Adrenal gland (tissue), 12 donors: ENCODE data around the gene CHIC2. TPM values are rescaled to one million over a fixed set of nuclear protein-coding genes. Genes with fewer than 3 reads are reported as not detected.
A peak's percentile ranks its signal among the peaks of the same experiment; 100 is the strongest.

Experiments
- DNase-seq, 7 donors: peaks; one replicate each; pipeline ENCODE4 v3.0.0-alpha.2; 2019 to 2020
- H3K27ac ChIP-seq, 5 donors: fragments of 200-600 bp; sonication (generic) in 4 of 5; 1 replicate in 3 of 5; 2 replicates in 2 of 5; pipeline versions ENCODE4 v1.5.1 to v1.8.0; 2016 to 2020; ENCODE audit warnings: mild to moderate bottlenecking in 1 of 5
- H3K27me3 ChIP-seq: fragments of 200-600 bp; 2 replicates; pipeline ENCODE4 v1.8.0; 2021
- H3K36me3 ChIP-seq, 2 donors: fragments of 200-600 bp; replicated peaks in 1 of 2; 1 replicate in 1 of 2; 2 replicates in 1 of 2; pipeline versions ENCODE4 v1.5.1 to v1.8.0; 2018 to 2022
- H3K4me1 ChIP-seq, 2 donors: fragments of 200-600 bp; replicated peaks in 1 of 2; 1 replicate in 1 of 2; 2 replicates in 1 of 2; pipeline versions ENCODE4 v1.5.1 to v1.8.0; 2018 to 2021
- H3K4me3 ChIP-seq, 4 donors: fragments of 200-600 bp; sonication (generic) in 3 of 4; one replicate each; pipeline ENCODE4 v1.5.1; 2016 to 2018
- H3K9me3 ChIP-seq, 3 donors: fragments of 200-600 bp; sonication (generic) in 1 of 3; replicated peaks in 1 of 3; 1 replicate in 2 of 3; 2 replicates in 1 of 3; pipeline versions ENCODE4 v1.5.1 to v1.8.0; 2016 to 2021
- CTCF ChIP-seq, 6 experiments: fragments of 450-650 bp in 4 of 6; fragments of 200-600 bp in 2 of 6; sonication (generic) in 1 of 6; IDR thresholded peaks; 1 replicate in 5 of 6; 2 replicates in 1 of 6; pipeline versions ENCODE4 v1.5.1 to v1.8.0; 2016 to 2021; ENCODE audit warnings: antibody characterized with exemption in 6 of 6, mild to moderate bottlenecking in 2 of 6, moderate library complexity in 1 of 6
- POLR2A ChIP-seq, 2 donors: fragments of 450-650 bp; IDR thresholded peaks; one replicate each; pipeline ENCODE4 v1.6.1; 2017; ENCODE audit warnings: antibody characterized with exemption in 2 of 2, mild to moderate bottlenecking in 2 of 2, moderate library complexity in 1 of 2
- WGBS, 4 donors: extraction: QIAGEN DNeasy Blood & Tissue Kit in 2 of 4; methylation state at CpG; one replicate each; pipeline versions ENCODE4 v1.1.5 to v1.1.7; 2013 to 2017; 5-methylcytosine and 5-hydroxymethylcytosine counted together
- intact Hi-C, 2 donors: fragments of 100-400 bp; cut with DNase I; formaldehyde crosslinking; loops; one replicate each; pipeline versions ENCODE4 v1.14.1 to v1.15.0; 2022 to 2023
- polyA plus RNA-seq, 3 donors: library from polyadenylated mRNA; stranded (reverse); fragments of 200-250 nt in 2 of 3; fragments of 350-450 nt in 1 of 3; fragmentation: Illumina TruSeq in 1 of 3; extraction: RNeasy Lipid Tissue Mini Kit (QIAGEN cat#74804) in 1 of 3; gene quantifications; one replicate each; pipeline ENCODE4 v1.2.3, GENCODE V29; 2013 to 2014
- total RNA-seq, 9 donors: library from RNA; depleted of rRNA in 4 of 9; stranded (reverse); fragments of >200 nt in 4 of 9; fragments of 120-200 nt in 1 of 9; fragmentation: NEBNext Ultra II Directional in 1 of 9; extraction: Animal tissue kit (Norgen Biotek cat#: 25700) in 1 of 9; gene quantifications; one replicate each; pipeline versions ENCODE4 v1.1.0 to v1.2.4, GENCODE V29; 2013 to 2023
- donor health status: healthy with polysubstance abuse.
- donor health status: Bipolar disorder and iron deficiency.
- donor health status: DM: yes; HTN: yes; CAD: no.
- donor health status: DM: no; HTN: no; CAD: no.
- donor health status: DM: no; HTN: no; CAD: no.
- donor health status: DM: yes; HTN: yes; CAD: no.

Gene CHIC2
- total and polyA plus RNA-seq, 12 donors, result 9.7 to 68.0 (median 24.1) TPM

DNA sequence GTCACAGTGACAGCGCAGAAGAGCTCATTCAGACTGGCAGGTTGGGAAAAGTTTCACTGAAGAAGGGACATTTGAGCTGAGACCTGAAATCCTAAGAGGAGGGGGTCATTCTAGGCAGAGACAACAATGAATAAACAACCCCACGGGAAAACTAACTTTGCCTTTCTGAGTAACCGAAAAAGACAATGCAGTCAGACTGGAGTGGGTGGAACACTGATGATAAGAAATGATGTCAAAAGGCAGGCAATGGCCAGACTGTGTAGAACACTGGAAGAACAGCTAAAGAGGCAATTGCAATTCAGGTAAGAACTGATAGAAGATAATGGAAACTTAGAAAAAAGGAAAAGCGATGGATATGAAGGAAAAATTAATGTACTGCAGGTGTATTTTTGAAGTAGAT, 73.8 kb downstream of the CHIC2 start:
- Histone ChIP-seq H3K36me3 (no peaks in the 10 kb centered on the region), H3K4me1 (peaks cover 17 to 19% of the 10 kb centered on the region in 2 donors), H3K27ac (no peak overlapping the region), H3K27me3 (no peaks in the 10 kb centered on the region), H3K4me3 (no peak overlapping the region), H3K9me3 (no peaks in the 10 kb centered on the region)
- intact Hi-C loops, result no loop called here
- 78 to 83% (median 79%) methylated on average over 4 of the region's 4 CpGs for WGBS, 4 donors
- DNase-seq, result no peak
- no peak for TF ChIP-seq CTCF (IDR thresholded peaks at IDR 0.05)
- TF ChIP-seq POLR2A (IDR thresholded peaks at IDR 0.05), result no peak

DNA sequence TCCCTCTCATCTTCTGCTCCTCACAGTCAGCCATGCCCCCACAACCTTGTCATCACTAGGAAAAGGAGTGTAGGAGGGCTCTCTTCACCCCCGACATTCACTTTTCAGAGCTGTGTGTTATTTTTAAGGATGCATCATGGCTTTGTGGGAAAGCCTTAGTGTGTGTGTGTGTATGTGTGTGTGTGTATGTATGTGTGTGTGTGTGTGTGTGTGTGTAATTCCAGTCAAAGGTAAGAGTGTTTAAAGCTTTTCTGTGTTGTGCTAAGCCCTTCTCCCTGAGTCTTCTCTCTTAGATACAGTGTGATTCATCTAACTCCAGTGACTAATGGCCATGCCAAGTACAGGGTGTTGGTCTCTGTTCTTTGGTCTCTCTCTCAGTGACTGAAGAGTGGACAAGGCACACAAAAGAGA, 76.6 kb downstream of the CHIC2 start:
- TF ChIP-seq POLR2A (IDR thresholded peaks at IDR 0.05), result no peak
- TF ChIP-seq CTCF (IDR thresholded peaks at IDR 0.05), result no peak
- Histone ChIP-seq H3K27ac (no peak overlapping the region), H3K9me3 (no peaks in the 10 kb centered on the region), H3K36me3 (no peaks in the 10 kb centered on the region), H3K4me3 (no peak overlapping the region), H3K27me3 (no peaks in the 10 kb centered on the region), H3K4me1 (peaks cover 5% of the 10 kb centered on the region in 2 donors)
- WGBS, 4 donors, result 88 to 96% (median 95%) methylated on average over 1 of the region's 1 CpG
- DNase-seq, result peak in 2 of 7 donors; percentile 16 to 20
- intact Hi-C loops, result no loop called here

DNA sequence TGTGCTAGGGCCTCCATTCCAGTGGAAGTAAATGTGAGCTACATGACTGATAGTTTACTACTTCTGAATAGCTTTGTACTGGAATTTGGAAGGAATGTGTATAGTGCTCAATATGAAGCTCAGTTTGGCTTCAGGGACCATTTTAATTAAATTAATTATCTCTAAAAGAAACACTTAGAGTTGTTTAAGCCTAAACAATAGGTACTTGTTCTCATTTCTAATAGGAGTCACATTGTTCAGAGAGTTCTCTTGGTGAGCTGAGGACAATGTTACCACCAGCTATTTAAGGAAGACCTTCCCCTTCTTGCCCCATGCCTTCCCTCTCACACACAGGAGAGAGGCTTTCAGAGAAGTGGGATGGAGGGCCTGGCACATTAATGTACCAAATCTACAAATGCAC, 78.3 kb downstream of the CHIC2 start:
- Histone ChIP-seq H3K36me3 (no peaks in the 10 kb centered on the region), H3K4me1 (no peaks in the 10 kb centered on the region), H3K4me3 (no peak overlapping the region), H3K27me3 (no peaks in the 10 kb centered on the region), H3K27ac (no peak overlapping the region), H3K9me3 (no peaks in the 10 kb centered on the region)
- intact Hi-C loops, result no loop called here
- DNase-seq, result no peak
- no peak for TF ChIP-seq CTCF (IDR thresholded peaks at IDR 0.05)
- no peak for TF ChIP-seq POLR2A (IDR thresholded peaks at IDR 0.05)

- TF ChIP-seq POLR2A (IDR thresholded peaks at IDR 0.05) (no peak), CTCF (IDR thresholded peaks at IDR 0.05) (no peak)
Observed at GRCh38 chr4:53981567-53981966, 82.8 kb downstream of the CHIC2 start.

More at GRCh38 chr4:53981567-53981966, 82.8 kb downstream of the CHIC2 start:
- DNase-seq, result no peak
- Histone ChIP-seq H3K27ac (no peak overlapping the region), H3K4me3 (no peak overlapping the region), H3K9me3 (no peaks in the 10 kb centered on the region), H3K36me3 (no peaks in the 10 kb centered on the region), H3K27me3 (no peaks in the 10 kb centered on the region), H3K4me1 (no peaks in the 10 kb centered on the region)
- intact Hi-C loops, result no loop called here
